H1 (cell line): ENCODE data around the gene CSNK1D. TPM values are rescaled to one million over a fixed set of nuclear protein-coding genes. Genes with fewer than 3 reads are reported as not detected.

Experiments
- CTCF ChIA-PET: fragments of 300-600 bp; sonication (Branson Sonifier 250); formaldehyde crosslinking; loops from one replicate; lab custom pipeline; 2021; ENCODE audit not compliant: partially characterized antibody; lab: Charles Lee
- POLR2A ChIA-PET: fragments of 300-600 bp; sonication (Branson Sonifier 250); formaldehyde crosslinking; loops from one replicate; lab custom pipeline; 2021; ENCODE audit warnings: inconsistent platforms; ENCODE audit not compliant: partially characterized antibody; lab: Charles Lee
- DNase-seq, 2 experiments: peaks; one replicate each; pipeline versions ENCODE4 v3.0.0 to v3.0.0-alpha.2; 2010 to 2022; ENCODE audit warnings: low spot score in 2 of 2, low read depth in 1 of 2, mixed read lengths in 1 of 2
- FAIRE-seq: peaks from 2 replicates; lab custom pipeline; 2011; peaks lifted over from hg19 to GRCh38; lab: Jason Lieb, UNC
- H2AFZ ChIP-seq: 2 replicates; pipeline ENCODE4 v1.8.1; 2012; ENCODE audit warnings: low read length, inconsistent platforms
- H2AK5ac ChIP-seq: 2 replicates; pipeline ENCODE4 v1.6.1; 2013; ENCODE audit warnings: low read depth, low read length
- H2BK120ac ChIP-seq: replicated peaks from 2 replicates; pipeline ENCODE3; 2013; ENCODE audit warnings: low read depth, low read length, inconsistent platforms
- H2BK12ac ChIP-seq: 2 replicates; pipeline ENCODE4 v1.6.1; 2013; ENCODE audit warnings: low read depth, low read length
- H2BK15ac ChIP-seq: 2 replicates; pipeline ENCODE4 v1.6.1; 2013; ENCODE audit warnings: low read length
- H2BK20ac ChIP-seq: 2 replicates; pipeline ENCODE4 v1.6.1; 2013; ENCODE audit warnings: low read length
- H2BK5ac ChIP-seq: 2 replicates; pipeline ENCODE4 v1.6.1; 2013; ENCODE audit warnings: low read depth, low read length
- H3K14ac ChIP-seq: 2 replicates; pipeline ENCODE4 v1.6.1; 2013; ENCODE audit warnings: inconsistent platforms; ENCODE audit not compliant: insufficient read length
- H3K18ac ChIP-seq: 2 replicates; pipeline ENCODE4 v1.6.1; 2013; ENCODE audit warnings: low read length; ENCODE audit errors: extremely low read depth
- H3K23ac ChIP-seq: 2 replicates; pipeline ENCODE4 v1.6.1; 2013; ENCODE audit warnings: inconsistent platforms; ENCODE audit not compliant: insufficient read length
- H3K23me2 ChIP-seq: 2 replicates; pipeline ENCODE4 v1.6.1; 2013; ENCODE audit warnings: low read depth, low read length
- H3K27ac ChIP-seq: 2 replicates; pipeline ENCODE4 v1.6.1; 2011; ENCODE audit warnings: low read depth, low read length, inconsistent platforms
- H3K27me3 ChIP-seq, 4 experiments: replicated peaks in 1 of 4; 1 replicate in 1 of 4; 2 replicates in 3 of 4; pipeline versions ENCODE4 v1.6.1 to v1.8.1; 2011 to 2013; ENCODE audit warnings: low read length in 3 of 4, mild to moderate bottlenecking in 3 of 4, inconsistent platforms in 2 of 4, mixed read lengths in 2 of 4, moderate library complexity in 1 of 4; ENCODE audit not compliant: control insufficient read depth in 3 of 4, insufficient read depth in 3 of 4; ENCODE audit errors: extremely low read depth in 1 of 4
- H3K36me3 ChIP-seq, 4 experiments: 2 replicates each; pipeline versions ENCODE4 v1.6.1 to v1.8.1; 2011 to 2013; ENCODE audit warnings: mild to moderate bottlenecking in 4 of 4, low read length in 3 of 4, moderate library complexity in 2 of 4, control low read depth in 1 of 4, inconsistent platforms in 1 of 4; ENCODE audit not compliant: insufficient read depth in 4 of 4, control insufficient read depth in 2 of 4
- H3K4ac ChIP-seq: replicated peaks from 2 replicates; pipeline ENCODE3; 2013; ENCODE audit warnings: low read length, low read depth, mixed read lengths, inconsistent platforms; ENCODE audit not compliant: insufficient read length
- H3K4me1 ChIP-seq, 4 experiments: replicated peaks in 1 of 4; 1 replicate in 1 of 4; 2 replicates in 3 of 4; pipeline versions ENCODE4 v1.6.1 to v1.8.1; 2011 to 2013; ENCODE audit warnings: low read length in 3 of 4, inconsistent platforms in 2 of 4, mixed read lengths in 1 of 4; ENCODE audit not compliant: insufficient read depth in 4 of 4, control insufficient read depth in 3 of 4
- H3K4me2 ChIP-seq, 2 experiments: 2 replicates each; pipeline versions ENCODE4 v1.6.1 to v1.8.1; 2011 to 2013; ENCODE audit warnings: low read depth in 2 of 2, low read length in 2 of 2, control low read depth in 1 of 2, inconsistent platforms in 1 of 2, mild to moderate bottlenecking in 1 of 2; ENCODE audit not compliant: insufficient read depth in 1 of 2
- H3K4me3 ChIP-seq, 4 experiments: fragments of 200-600, 300-600 bp in 1 of 4; sonication (generic), shearing (Covaris generic), sonication (Bioruptor Twin) in 1 of 4; 2 replicates each; pipeline versions ENCODE4 v1.5.1 to v1.8.1; 2011 to 2016; ENCODE audit warnings: low read length in 4 of 4, low read depth in 3 of 4, control low read depth in 2 of 4, inconsistent platforms in 2 of 4, mild to moderate bottlenecking in 2 of 4, mixed read lengths in 1 of 4, moderate library complexity in 1 of 4; ENCODE audit not compliant: insufficient read depth in 2 of 4; ENCODE audit errors: extremely low read depth in 1 of 4
- H3K56ac ChIP-seq: replicated peaks from 2 replicates; pipeline ENCODE3; 2013; ENCODE audit warnings: low read depth, mild to moderate bottlenecking, mixed read lengths, low read length, inconsistent platforms; ENCODE audit not compliant: insufficient read length
- H3K79me1 ChIP-seq: 2 replicates; pipeline ENCODE4 v1.6.1; 2013; ENCODE audit warnings: low read depth, low read length, control low read depth
- H3K79me2 ChIP-seq, 2 experiments: 2 replicates each; pipeline versions ENCODE4 v1.6.1 to v1.8.1; 2012 to 2013; ENCODE audit warnings: low read length in 2 of 2, mild to moderate bottlenecking in 2 of 2, inconsistent platforms in 1 of 2; ENCODE audit not compliant: insufficient read depth in 2 of 2, control insufficient read depth in 1 of 2
- H3K9ac ChIP-seq, 4 experiments: replicated peaks in 1 of 4; 1 replicate in 1 of 4; 2 replicates in 3 of 4; pipeline versions ENCODE4 v1.6.1 to v1.8.1; 2011 to 2013; ENCODE audit warnings: low read depth in 3 of 4, low read length in 3 of 4, control low read depth in 2 of 4, mild to moderate bottlenecking in 2 of 4, moderate library complexity in 2 of 4, inconsistent platforms in 1 of 4; ENCODE audit errors: extremely low read depth in 1 of 4
- H3K9me3 ChIP-seq, 2 experiments: 2 replicates each; pipeline versions ENCODE4 v1.6.1 to v1.8.1; 2012 to 2013; ENCODE audit warnings: mild to moderate bottlenecking in 2 of 2, moderate library complexity in 2 of 2, control low read depth in 1 of 2, inconsistent platforms in 1 of 2, low read depth in 1 of 2, low read length in 1 of 2, mixed read lengths in 1 of 2; ENCODE audit not compliant: insufficient read depth in 2 of 2
- H4K20me1 ChIP-seq, 2 experiments: replicated peaks in 1 of 2; 2 replicates each; pipeline versions ENCODE3 to v1.8.1; 2011 to 2013; ENCODE audit warnings: inconsistent platforms in 2 of 2, low read length in 2 of 2, mild to moderate bottlenecking in 1 of 2; ENCODE audit not compliant: insufficient read depth in 2 of 2, control insufficient read depth in 1 of 2
- H4K5ac ChIP-seq: 2 replicates; pipeline ENCODE4 v1.6.1; 2013; ENCODE audit warnings: low read length, low read depth, mixed read lengths, inconsistent platforms; ENCODE audit not compliant: insufficient read length
- H4K8ac ChIP-seq: 2 replicates; pipeline ENCODE4 v1.8.0; 2013; ENCODE audit warnings: mild to moderate bottlenecking, moderate library complexity, low read length, inconsistent platforms; ENCODE audit not compliant: insufficient read depth; ENCODE audit errors: extremely low read depth
- H4K91ac ChIP-seq: replicated peaks from 2 replicates; pipeline ENCODE3; 2013; ENCODE audit warnings: low read length, mixed read lengths, inconsistent platforms; ENCODE audit not compliant: insufficient read length
- ASH2L ChIP-seq: fragments of 200-600, 300-600 bp; sonication (generic); IDR thresholded peaks from one replicate; pipeline ENCODE4 v1.7.1; 2017; ENCODE audit warnings: low read length
- BCL11A ChIP-seq, 2 experiments: IDR thresholded peaks; one replicate each; pipeline ENCODE4 v1.6.1; 2011; ENCODE audit warnings: low read depth in 2 of 2, low read length in 2 of 2, mild to moderate bottlenecking in 2 of 2
- CEBPB ChIP-seq: IDR thresholded peaks from 2 replicates; pipeline ENCODE4 v1.6.1; 2012; ENCODE audit warnings: low read depth, low read length
- CHD1 ChIP-seq: IDR thresholded peaks from 2 replicates; pipeline ENCODE4 v1.6.1; 2012; ENCODE audit warnings: low read depth, low read length, improper control_type of control experiment
- CHD2 ChIP-seq: IDR thresholded peaks from 2 replicates; pipeline ENCODE4 v1.6.1; 2012; ENCODE audit warnings: low read length, improper control_type of control experiment
- CTBP2 ChIP-seq: IDR thresholded peaks from 2 replicates; pipeline ENCODE4 v1.7.0; 2011; ENCODE audit warnings: borderline replicate concordance, mild to moderate bottlenecking, moderate library complexity, mixed read lengths, low read length; ENCODE audit not compliant: insufficient read depth, insufficient read length
- EP300 ChIP-seq, 2 experiments: IDR thresholded peaks; 1 replicate in 1 of 2; 2 replicates in 1 of 2; pipeline ENCODE4 v1.6.1; 2011 to 2012; ENCODE audit warnings: low read depth in 2 of 2, low read length in 2 of 2, mild to moderate bottlenecking in 2 of 2, borderline replicate concordance in 1 of 2, inconsistent platforms in 1 of 2, moderate library complexity in 1 of 2
- HDAC6 ChIP-seq: IDR thresholded peaks from one replicate; pipeline ENCODE4 v1.7.1; 2012; ENCODE audit warnings: low read depth, mild to moderate bottlenecking, inconsistent platforms, low read length, moderate library complexity
- JUN ChIP-seq: IDR thresholded peaks from 2 replicates; pipeline ENCODE4 v1.6.1; 2011; ENCODE audit warnings: low read depth, mild to moderate bottlenecking, improper control_type of control experiment, low read length
- NANOG ChIP-seq: IDR thresholded peaks from 2 replicates; pipeline ENCODE4 v1.6.1; 2011; ENCODE audit warnings: low read length, low read depth, mild to moderate bottlenecking, inconsistent platforms; ENCODE audit not compliant: insufficient read depth, poor library complexity, severe bottlenecking
- RFX5 ChIP-seq: IDR thresholded peaks from 2 replicates; pipeline ENCODE4 v1.6.1; 2011; ENCODE audit warnings: low read depth, low read length, improper control_type of control experiment, borderline replicate concordance
- SIX5 ChIP-seq: IDR thresholded peaks from 2 replicates; pipeline ENCODE4 v1.6.1; 2011; ENCODE audit warnings: mild to moderate bottlenecking, low read depth, low read length
- USF2 ChIP-seq: IDR thresholded peaks from 2 replicates; pipeline ENCODE4 v1.6.1; 2011; ENCODE audit warnings: low read length, improper control_type of control experiment
- WGBS, 2 experiments: shearing (Covaris generic) in 1 of 2; methylation state at CpG; one replicate each; pipeline versions ENCODE4 v1.1.6 to v1.1.7; 2013 to 2015; ENCODE audit warnings: low lambda C conversion rate in 2 of 2, mixed read lengths in 2 of 2, inconsistent platforms in 1 of 2, low coverage in 1 of 2, missing lambda C conversion rate in 1 of 2; ENCODE audit not compliant: insufficient replicate concordance in 2 of 2, insufficient coverage in 1 of 2, insufficient read length in 1 of 2; ENCODE audit errors: extremely low coverage in 1 of 2, missing lambda C conversion rate in 1 of 2; 5-methylcytosine and 5-hydroxymethylcytosine counted together
- polyA plus RNA-seq, 7 experiments: library from polyadenylated mRNA; depleted of rRNA in 3 of 7; stranded (reverse) in 5 of 7; unstranded in 2 of 7; fragments of >200 nt in 5 of 7; fragments of 200-250 nt in 2 of 7; gene quantifications; 1 replicate in 5 of 7; 2 replicates in 1 of 7; 4 replicates in 1 of 7; pipeline versions ENCODE4 v1.2.1 to v1.2.3, GENCODE V29; 2011 to 2013; ENCODE audit warnings: missing spikeins in 2 of 7, mixed read lengths in 2 of 7
- total RNA-seq: library from RNA; stranded (reverse); fragmentation: NEBNext Ultra II Directional; extraction: Animal tissue kit (Norgen Biotek cat#: 25700); gene quantifications from 2 replicates; pipeline ENCODE4 v1.2.1, GENCODE V29; 2021

CSNK1D gene
- total and polyA plus RNA-seq, 2 of the 8 experiments (the other 6 are each of a cell fraction or from before 2014, with no cell fraction given): 73.5 to 103 TPM

GRCh38 chr17:82222816-82223215 lies 50.7 kb downstream of the CSNK1D start:
- no peaks in the 10 kb centered on the region for H3K79me2 ChIP-seq
- H3K18ac ChIP-seq: no peak overlapping the region
- no peaks in the 10 kb centered on the region; the same call in 1 of the 2 replicates for H3K79me1 ChIP-seq
- H4K8ac ChIP-seq: no peak overlapping the region
- FAIRE-seq (no peak), DNase-seq (no peak)
- H3K14ac ChIP-seq: no peak overlapping the region
- no peaks in the 10 kb centered on the region for H3K9me3 ChIP-seq
- H3K4me1 ChIP-seq: no peaks in the 10 kb centered on the region
- H3K56ac ChIP-seq: no peak overlapping the region
- no peak overlapping the region for H3K9ac ChIP-seq
- H4K5ac ChIP-seq: no peak overlapping the region
- no peak overlapping the region for H3K4me2 ChIP-seq
- no peak overlapping the region for H4K91ac ChIP-seq
- 81% methylated on average over 10 of the region's 10 CpGs; no CpG with 5 or more reads in 1 of the 2 experiments for WGBS, 2 experiments
- H3K27me3 ChIP-seq: peaks cover 0 to 17% (median 13%) of the 10 kb centered on the region in 4 experiments; a peak in 6 of 7 replicates
- no peaks in the 10 kb centered on the region for H3K23me2 ChIP-seq
- H3K4me3 ChIP-seq: no peak overlapping the region
- peaks cover 0 to 4% of the 10 kb centered on the region in 2 experiments for H4K20me1 ChIP-seq
- H3K36me3 ChIP-seq: no peaks in the 10 kb centered on the region
- no peak overlapping the region for H3K27ac ChIP-seq
- ChIA-PET POLR2A (interaction anchor here (0.6 to 0.7 kb wide), 3 partner anchors 68 to 159 kb away, joined by 3 read pairs; no protein-coding TSS in a partner anchor), CTCF (interaction anchor here (0.7 kb wide), 1 partner anchor 103 kb away, joined by 3 read pairs; no protein-coding TSS in a partner anchor)
- H2BK12ac ChIP-seq: no peak overlapping the region
- H2BK120ac ChIP-seq: no peak overlapping the region
- H2BK20ac ChIP-seq: no peak overlapping the region
- H2BK5ac ChIP-seq: no peak overlapping the region
- H2AK5ac ChIP-seq: no peak overlapping the region
- no peak overlapping the region for H3K23ac ChIP-seq
- no peak overlapping the region for H3K4ac ChIP-seq
- H2AFZ ChIP-seq: no peak overlapping the region
- H2BK15ac ChIP-seq: no peak overlapping the region
- TF ChIP-seq BCL11A (IDR thresholded peaks at IDR 0.05; ENCODE audit: low read depth in 2 of 2, low read length in 2 of 2) (no peak), JUN (no peak), ASH2L (no peak), CHD2 (no peak), CTBP2 (no peak), CEBPB (no peak), USF2 (no peak), SIX5 (no peak), RFX5 (no peak), NANOG (no peak), EP300 (IDR thresholded peaks at IDR 0.05; ENCODE audit: borderline replicate concordance in 1 of 2, low read depth in 2 of 2, low read length in 2 of 2) (no peak), CHD1 (no peak), HDAC6 (no peak)
